ENCODE measurements around the gene MRPL53. TPM values are rescaled to one million over a fixed set of nuclear protein-coding genes. Genes with fewer than 3 reads are reported as not detected.

The MRPL53 gene
- total and polyA plus RNA-seq, 2 of the 13 experiments (the other 11 are each of a cell fraction or from before 2014, with no cell fraction given) = 34.3 to 51.9 TPM

GRCh38 chr2:74502720-74503505 is 30.4 kb upstream of the MRPL53 start (continued):
- peak; percentile 76; the same call in 1 of the 2 replicates for TF ChIP-seq ZNF800 (CRISPR knock-in tag; IDR thresholded peaks at IDR 0.05)
- TF ChIP-seq ARNTL (CRISPR knock-in tag; IDR thresholded peaks at IDR 0.05) = peak; percentile 52; the same call in 1 of the 2 replicates
- TF ChIP-seq CBX5 (CRISPR knock-in tag; IDR thresholded peaks at IDR 0.05; ENCODE audit: borderline replicate concordance) = peak; percentile 83; the same call in 1 of the 2 replicates
- no peak for TF ChIP-seq ZNF326 (CRISPR knock-in tag; IDR thresholded peaks at IDR 0.05; ENCODE audit: borderline replicate concordance)
- TF ChIP-seq FUBP1 (CRISPR knock-in tag; IDR thresholded peaks at IDR 0.05; ENCODE audit: borderline replicate concordance) = no peak
- 0 out of 2 replicates have a peak, but pooled peaks have one; percentile 18 for TF ChIP-seq ZNF383 (CRISPR knock-in tag; IDR thresholded peaks at IDR 0.05; ENCODE audit: borderline replicate concordance)
- TF ChIP-seq TEF (CRISPR knock-in tag; IDR thresholded peaks at IDR 0.05) = peak; percentile 48; the same call in 1 of the 2 replicates
- TF ChIP-seq ZNF687 (CRISPR knock-in tag; IDR thresholded peaks at IDR 0.05) = peak; percentile 92
- peak; percentile 2; the same call in 1 of the 2 replicates for TF ChIP-seq ZC3H13 (CRISPR knock-in tag; IDR thresholded peaks at IDR 0.05)
- TF ChIP-seq ARID2 (CRISPR knock-in tag; IDR thresholded peaks at IDR 0.05; ENCODE audit: borderline replicate concordance) = peak; percentile 92
- TF ChIP-seq NFIB (CRISPR knock-in tag; IDR thresholded peaks at IDR 0.05; ENCODE audit: borderline replicate concordance) = no peak; the same call in none of the 2 replicates
- TF ChIP-seq MAZ (IDR thresholded peaks at IDR 0.05; ENCODE audit: borderline replicate concordance, low read depth, low read length) = no peak; the same call in 1 of the 2 replicates
- TF ChIP-seq MAZ (CRISPR knock-in tag; IDR thresholded peaks at IDR 0.05; ENCODE audit: low read depth) = peak; percentile 44; the same call in 1 of the 2 replicates
- no peak for TF ChIP-seq ZNF367 (CRISPR knock-in tag; IDR thresholded peaks at IDR 0.05; ENCODE audit: borderline replicate concordance)
- TF ChIP-seq GABPB1 (CRISPR knock-in tag; IDR thresholded peaks at IDR 0.05) = peak; percentile 92
- TF ChIP-seq CEBPG (CRISPR knock-in tag; IDR thresholded peaks at IDR 0.05) = no peak
- peak; percentile 17; the same call in 1 of the 2 replicates for TF ChIP-seq ZNF543 (CRISPR knock-in tag; IDR thresholded peaks at IDR 0.05)

Data from HepG2 (cell line).